RKO (cell line): Measurements from ENCODE around the gene STARD10.

Source experiments
- DNase-seq: peaks from one replicate; pipeline ENCODE4 v3.0.0-alpha.2; 2016; ENCODE audit warnings: low spot score

The STARD10 gene

DNA sequence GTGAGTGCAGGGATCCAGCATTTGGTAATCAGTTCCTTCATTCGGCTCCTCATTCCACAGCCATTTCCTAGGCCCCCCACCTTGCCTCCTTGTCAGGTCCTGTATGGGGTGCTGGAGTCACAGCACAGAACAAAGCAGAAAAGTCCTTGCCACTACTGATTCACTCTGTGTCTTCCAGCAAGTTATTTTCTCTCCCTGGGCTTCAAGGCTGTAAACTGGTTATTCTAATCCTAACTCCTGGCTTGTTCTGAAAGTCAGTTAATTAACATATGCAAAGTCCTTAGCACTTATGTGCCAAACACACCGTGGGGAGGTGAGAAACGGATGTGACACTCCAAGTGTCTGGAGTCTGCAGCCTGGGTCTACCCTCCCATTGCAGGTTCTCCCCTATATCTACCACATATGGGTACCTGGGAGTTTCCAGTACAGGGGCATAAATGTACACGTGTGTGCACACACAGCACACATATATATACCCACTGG lies 89.0 kb downstream of the STARD10 start:
- DNase-seq = no peak
